ENCODE measurements around the gene MCCD1. TPM values are rescaled to one million over a fixed set of nuclear protein-coding genes. Genes with fewer than 3 reads are reported as not detected.

MCCD1 gene
- 0.15 and 0.36 TPM in 2 replicates for total RNA-seq (2016; rRNA removed; fragmentation: Illumina TruSeq; extraction: Trizol)
- total RNA-seq (2016; cell fraction: cytosol; rRNA removed; fragmentation: Illumina TruSeq; extraction: Trizol; ENCODE audit: low read depth): 0.26 TPM in 1 of 2 replicates, not detected in the other
- 0.19 TPM in 1 of 2 replicates, not detected in the other for total RNA-seq (2016; cell fraction: insoluble cytoplasmic fraction; rRNA removed; fragmentation: Illumina TruSeq; extraction: Trizol)
- 0.19 and 0.38 TPM in 2 replicates for total RNA-seq (2016; cell fraction: membrane; rRNA removed; fragmentation: Illumina TruSeq; extraction: Trizol)
- 0.43 TPM in 1 of 2 replicates, not detected in the other for total RNA-seq (2016; cell fraction: nucleus; rRNA removed; fragmentation: Illumina TruSeq; extraction: Trizol)
- polyA plus RNA-seq (2011; rRNA removed): 0.09 TPM in 1 of 2 replicates, not detected in the other
- 0.06 and 0.09 TPM in 2 replicates for polyA plus RNA-seq (2011; cell fraction: cytosol; rRNA removed)
- not detected in 2 replicates for polyA plus RNA-seq (2011; cell fraction: nucleus; rRNA removed)
- polyA plus RNA-seq (2012): 0.25 and 0.28 TPM in 2 replicates
- 0.18 and 0.33 TPM in 2 replicates for polyA plus RNA-seq (2016; cell fraction: cytosol; fragmentation: Illumina TruSeq; extraction: Trizol; ENCODE audit: low read depth)
- polyA plus RNA-seq (2016; cell fraction: insoluble cytoplasmic fraction; fragmentation: Illumina TruSeq; extraction: Trizol; ENCODE audit: low read depth): 0.26 TPM in 1 of 2 replicates, not detected in the other
- polyA plus RNA-seq (2016; cell fraction: membrane; fragmentation: Illumina TruSeq; extraction: Trizol; ENCODE audit: low read depth): 0.21 and 0.24 TPM in 2 replicates
- 0.53 and 0.71 TPM in 2 replicates for polyA plus RNA-seq (2016; cell fraction: nucleus; fragmentation: Illumina TruSeq; extraction: Trizol; ENCODE audit: insufficient read depth, low read depth)
- 0.48 TPM in 1 of 2 replicates, not detected in the other for polyA minus RNA-seq (2011; rRNA and poly(A)+ RNA removed; ENCODE audit: low replicate concordance)
- not detected in 2 replicates for polyA minus RNA-seq (2011; cell fraction: cytosol; rRNA and poly(A)+ RNA removed)
- not detected in 2 replicates for polyA minus RNA-seq (2011; cell fraction: nucleus; rRNA and poly(A)+ RNA removed)
- not detected for Bru-seq, nascent RNA
- BruChase-seq, experiment 1, labeled RNA remaining after a 6-hour chase: not detected
- BruChase-seq, experiment 2, labeled RNA remaining after a 2-hour chase: not detected
- long read RNA-seq, experiment 1: 0 reads
- long read RNA-seq, experiment 2: 0 reads

GRCh38 chr6:31528821-31529328, at the start of gene MCCD1:
TSS of gene MCCD1 (plus strand) at chr6:31528962. CDS start at chr6:31529015, 53 bp downstream.
- H3K79me2 ChIP-seq (ENCODE audit: insufficient read depth, low read length): no peaks in the 10 kb centered on the region
- no peak within 1 kb of the TSS for H2AFZ ChIP-seq (ENCODE audit: low read length)
- H3K4me2 ChIP-seq (ENCODE audit: low read depth, low read length): peak within 1 kb of the TSS; percentile 56
- peak within 1 kb of the TSS; percentile 21; the same call in 1 of the 2 replicates for H3K9ac ChIP-seq (ENCODE audit: insufficient read depth, low read depth, low read length)
- ATAC-seq (peak; percentile 63), DNase-seq (ENCODE audit: low spot score) (no peak), FAIRE-seq (no peak)
- in situ Hi-C loops (cut with HindIII; ENCODE audit: extremely low pct_ligation_motif_present, low pct_unique_long_range_greater_than_20kb): loop anchor here (5.0 kb wide), 1 partner anchor 37 kb away; no protein-coding TSS in a partner anchor
- BruUV-seq (replicated peaks): no TSS peak
- intact Hi-C loops (cut with micrococcal nuclease; ENCODE audit: unreplicated experiment): loop anchor here (2.0 kb wide), 1 partner anchor 32 kb away; no protein-coding TSS in a partner anchor
- peak within 1 kb of the TSS in 1 of 3 experiments; percentile 14; a peak in 1 of 6 replicates for H3K4me3 ChIP-seq (replicated peaks in 1 of 3; ENCODE audit: insufficient read depth in 1 of 3, low read depth in 2 of 3, low read length in 3 of 3)
- H3K27ac ChIP-seq (ENCODE audit: extremely low read length, insufficient read depth, low read length): peak within 1 kb of the TSS; percentile 68
- ChIA-PET CTCF (ENCODE audit: low intra/inter-chr PET ratio, low total read pairs) (no interaction called here), POLR2A (interaction anchor here (0.7 to 8.3 kb wide), 7 partner anchors 10 to 66 kb away, joined by 3 to 123 read pairs (median 4); partner anchors contain the start of genes DDX39B and MICB)
- H4K20me1 ChIP-seq (ENCODE audit: insufficient read depth, low read length): peaks cover 29% of the 10 kb centered on the region
- H3K9me3 ChIP-seq (ENCODE audit: low read length): no peaks in the 10 kb centered on the region
- H3K36me3 ChIP-seq (replicated peaks in 1 of 2; ENCODE audit: control insufficient read depth in 1 of 2, insufficient read depth in 2 of 2, low read length in 2 of 2): peaks cover 22 to 41% of the 10 kb centered on the region in 2 experiments
- H3K4me1 ChIP-seq (ENCODE audit: insufficient read depth, low read length): peaks cover 80% of the 10 kb centered on the region
- no peaks in the 10 kb centered on the region for H3K27me3 ChIP-seq (ENCODE audit: control insufficient read depth in 1 of 2, insufficient read depth in 2 of 2, low read length in 2 of 2)
- 63% methylated on average over 5 of the region's 7 CpGs for whole genome bisulfite sequencing (ENCODE audit: low lambda C conversion rate)
- no peak for TF ChIP-seq CENPT (CRISPR knock-in tag; IDR thresholded peaks at IDR 0.05; ENCODE audit: low read depth)
- TF ChIP-seq ZFY (CRISPR knock-in tag; IDR thresholded peaks at IDR 0.05): no peak
- no peak for TF ChIP-seq ZNF7 (CRISPR knock-in tag; IDR thresholded peaks at IDR 0.05)
- no peak for TF ChIP-seq ZNF3 (CRISPR knock-in tag; IDR thresholded peaks at IDR 0.05)
- TF ChIP-seq TFE3 (CRISPR knock-in tag; IDR thresholded peaks at IDR 0.05): no peak
- no peak for TF ChIP-seq KLF11 (CRISPR knock-in tag; IDR thresholded peaks at IDR 0.05)
- TF ChIP-seq ZNF12 (CRISPR knock-in tag; IDR thresholded peaks at IDR 0.05): no peak
- TF ChIP-seq ZNF24 (IDR thresholded peaks at IDR 0.05): no peak
- no peak for TF ChIP-seq ZNF781 (CRISPR knock-in tag; IDR thresholded peaks at IDR 0.05; ENCODE audit: borderline replicate concordance, not compliant biosample characterization)
- TF ChIP-seq MATR3 (CRISPR knock-in tag; IDR thresholded peaks at IDR 0.05): no peak
- TF ChIP-seq ARID5B (CRISPR knock-in tag; IDR thresholded peaks at IDR 0.05): peak; percentile 8; the same call in 1 of the 2 replicates
- TF ChIP-seq SRSF9 (IDR thresholded peaks at IDR 0.05; ENCODE audit: borderline replicate concordance, insufficient read depth, low read depth, low read length, poor library complexity, severe bottlenecking): no peak
- no peak for TF ChIP-seq ZNF354B (CRISPR knock-in tag; IDR thresholded peaks at IDR 0.05)

Measured in HepG2 (cell line).